ENCODE data around the gene SIGMAR1. TPM values are rescaled to one million over a fixed set of nuclear protein-coding genes. Genes with fewer than 3 reads are reported as not detected.

The SIGMAR1 gene
- polyA plus RNA-seq, 1 donor from 2014 or later = 52.5 TPM

GRCh38 chr9:34603610-34604231 lies 33.9 kb downstream of the SIGMAR1 start:
- no peaks in the 10 kb centered on the region for H3F3A ChIP-seq (ENCODE audit: insufficient read depth, low read length, poor library complexity, severe bottlenecking)
- no peak overlapping the region for H3K9ac ChIP-seq (ENCODE audit: low read length)
- no peak overlapping the region for H3K4me3 ChIP-seq (ENCODE audit: low read length)
- no peaks in the 10 kb centered on the region for H4K20me1 ChIP-seq (ENCODE audit: insufficient read depth)
- no peaks in the 10 kb centered on the region for H3K79me2 ChIP-seq (replicated peaks; ENCODE audit: insufficient read depth, low read length)
- TF ChIP-seq TAF1 (IDR thresholded peaks at IDR 0.05; ENCODE audit: low read depth) (no peak), EP300 (conservative IDR thresholded peaks at IDR 0.05; ENCODE audit: poor library complexity, severe bottlenecking) (no peak), CTCF (IDR thresholded peaks at IDR 0.05; ENCODE audit: poor library complexity, severe bottlenecking) (peak; percentile 97), EZH2 (IDR thresholded peaks at IDR 0.05; ENCODE audit: borderline replicate concordance, insufficient read depth, low read length, poor library complexity, severe bottlenecking) (no peak), POLR2AphosphoS5 (IDR thresholded peaks at IDR 0.05) (no peak), MXI1 (conservative IDR thresholded peaks at IDR 0.05; ENCODE audit: poor library complexity, severe bottlenecking) (no peak), SMC3 (conservative IDR thresholded peaks at IDR 0.05; ENCODE audit: poor library complexity) (peak; percentile 97), RAD21 (conservative IDR thresholded peaks at IDR 0.05) (peak; percentile 99), REST (IDR thresholded peaks at IDR 0.05; ENCODE audit: borderline replicate concordance) (no peak)
- no peak overlapping the region for H3K27ac ChIP-seq (ENCODE audit: low read length)
- H3K27me3 ChIP-seq (ENCODE audit: insufficient read depth, low read depth, low read length) = no peaks in the 10 kb centered on the region
- H3K9me3 ChIP-seq (ENCODE audit: low read length) = no peaks in the 10 kb centered on the region
- no peaks in the 10 kb centered on the region for H3K9me2 ChIP-seq (ENCODE audit: insufficient read depth, low read length)
- no peak overlapping the region for H3K4me2 ChIP-seq (ENCODE audit: low read length)
- no peaks in the 10 kb centered on the region for H3K36me3 ChIP-seq (ENCODE audit: insufficient read depth, low read length)
- no peak overlapping the region for H2AFZ ChIP-seq (ENCODE audit: low read depth, low read length)

- TF ChIP-seq REST (IDR thresholded peaks at IDR 0.05; ENCODE audit: borderline replicate concordance) (no peak), TAF1 (IDR thresholded peaks at IDR 0.05; ENCODE audit: low read depth) (no peak), EP300 (conservative IDR thresholded peaks at IDR 0.05; ENCODE audit: poor library complexity, severe bottlenecking) (no peak), CTCF (IDR thresholded peaks at IDR 0.05; ENCODE audit: poor library complexity, severe bottlenecking) (peak; percentile 17), MXI1 (conservative IDR thresholded peaks at IDR 0.05; ENCODE audit: poor library complexity, severe bottlenecking) (no peak), SMC3 (conservative IDR thresholded peaks at IDR 0.05; ENCODE audit: poor library complexity) (no peak)
- no peaks in the 10 kb centered on the region for H3K36me3 ChIP-seq (ENCODE audit: insufficient read depth, low read length)
- no peaks in the 10 kb centered on the region for H3F3A ChIP-seq (ENCODE audit: insufficient read depth, low read length, poor library complexity, severe bottlenecking)
- H3K9me2 ChIP-seq (ENCODE audit: insufficient read depth, low read length) = no peaks in the 10 kb centered on the region
- H4K20me1 ChIP-seq (ENCODE audit: insufficient read depth) = no peaks in the 10 kb centered on the region
- peak overlapping the region; percentile 19 for H3K4me3 ChIP-seq (ENCODE audit: low read length)
- H3K27ac ChIP-seq (ENCODE audit: low read length) = peak overlapping the region; percentile 55
- H3K9me3 ChIP-seq (ENCODE audit: low read length) = no peaks in the 10 kb centered on the region
- no peak overlapping the region for H2AFZ ChIP-seq (ENCODE audit: low read depth, low read length)
- H3K9ac ChIP-seq (ENCODE audit: low read length) = peak overlapping the region; percentile 44
- no peaks in the 10 kb centered on the region for H3K27me3 ChIP-seq (ENCODE audit: insufficient read depth, low read depth, low read length)
- peak overlapping the region; percentile 25 for H3K4me2 ChIP-seq (ENCODE audit: low read length)
- no peaks in the 10 kb centered on the region for H3K79me2 ChIP-seq (replicated peaks; ENCODE audit: insufficient read depth, low read length)
Measured at GRCh38 chr9:34601937-34602573, 35.5 kb downstream of the SIGMAR1 start.
